ENCODE results near the gene TIAM1.

DNA sequence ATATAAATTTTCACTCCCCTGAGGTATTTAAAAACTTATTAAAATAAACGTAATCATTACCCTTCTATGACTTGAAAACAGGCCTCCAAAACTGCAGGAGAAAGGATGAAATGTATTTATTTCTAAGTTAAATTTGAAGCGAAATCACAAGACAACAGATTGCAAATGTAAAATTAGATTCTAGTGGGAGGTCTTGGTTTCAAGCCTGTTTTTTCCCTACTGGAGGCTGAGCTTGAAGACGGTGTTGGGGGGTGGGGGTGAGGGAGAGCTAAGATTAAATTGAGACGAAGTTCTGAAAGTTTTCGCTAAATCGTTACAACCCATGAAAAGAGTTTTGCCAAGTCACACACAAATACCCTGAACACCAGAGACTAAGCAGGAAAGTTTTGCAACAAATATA, 68.2 kb downstream of the TIAM1 start:
- no peak for TF ChIP-seq SAP30 (IDR thresholded peaks at IDR 0.05; ENCODE audit: insufficient read depth, insufficient replicate concordance, low read length)
- TF ChIP-seq, protein P1, sequence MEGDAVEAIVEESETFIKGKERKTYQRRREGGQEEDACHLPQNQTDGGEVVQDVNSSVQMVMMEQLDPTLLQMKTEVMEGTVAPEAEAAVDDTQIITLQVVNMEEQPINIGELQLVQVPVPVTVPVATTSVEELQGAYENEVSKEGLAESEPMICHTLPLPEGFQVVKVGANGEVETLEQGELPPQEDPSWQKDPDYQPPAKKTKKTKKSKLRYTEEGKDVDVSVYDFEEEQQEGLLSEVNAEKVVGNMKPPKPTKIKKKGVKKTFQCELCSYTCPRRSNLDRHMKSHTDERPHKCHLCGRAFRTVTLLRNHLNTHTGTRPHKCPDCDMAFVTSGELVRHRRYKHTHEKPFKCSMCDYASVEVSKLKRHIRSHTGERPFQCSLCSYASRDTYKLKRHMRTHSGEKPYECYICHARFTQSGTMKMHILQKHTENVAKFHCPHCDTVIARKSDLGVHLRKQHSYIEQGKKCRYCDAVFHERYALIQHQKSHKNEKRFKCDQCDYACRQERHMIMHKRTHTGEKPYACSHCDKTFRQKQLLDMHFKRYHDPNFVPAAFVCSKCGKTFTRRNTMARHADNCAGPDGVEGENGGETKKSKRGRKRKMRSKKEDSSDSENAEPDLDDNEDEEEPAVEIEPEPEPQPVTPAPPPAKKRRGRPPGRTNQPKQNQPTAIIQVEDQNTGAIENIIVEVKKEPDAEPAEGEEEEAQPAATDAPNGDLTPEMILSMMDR (IDR thresholded peaks at IDR 0.05; ENCODE audit: control extremely low read depth in 1 of 3, insufficient read depth in 1 of 3, low read depth in 1 of 3, low read length in 3 of 3): no peak
- no peak for TF ChIP-seq POLR2A (IDR thresholded peaks at IDR 0.05; ENCODE audit: control extremely low read depth in 1 of 2, low read depth in 2 of 2, low read length in 2 of 2)
